Esophagus muscularis mucosa (tissue), 4 donors: ENCODE measurements around the gene PLG. TPM values are rescaled to one million over a fixed set of nuclear protein-coding genes. Genes with fewer than 3 reads are reported as not detected.
"Not testable (repeated sequence)": the region's sequence is repeated elsewhere in the genome, so short reads cannot be mapped to it uniquely, and the experiment has no call there.

ENCODE experiments used
- DNase-seq: peaks from one replicate; pipeline ENCODE4 v3.0.0-alpha.2; 2017; ENCODE audit errors: extremely low spot score
- H3K27ac ChIP-seq, 4 donors: fragments of 200-600 bp; sonication (generic); replicated peaks in 1 of 4; 1 replicate in 3 of 4; 2 replicates in 1 of 4; pipeline ENCODE4 v1.5.1; 2016 to 2019; ENCODE audit warnings: mild to moderate bottlenecking in 1 of 4
- H3K27me3 ChIP-seq, 4 donors: fragments of 200-600 bp; sonication (generic); one replicate each; pipeline versions ENCODE4 v1.5.1 to v1.6.0; 2016 to 2019
- H3K36me3 ChIP-seq, 4 donors: fragments of 200-600 bp; sonication (generic); one replicate each; pipeline ENCODE4 v1.5.1; 2016 to 2019
- H3K4me1 ChIP-seq, 4 donors: fragments of 200-600 bp; sonication (generic); one replicate each; pipeline ENCODE4 v1.5.1; 2016 to 2019
- H3K4me3 ChIP-seq, 4 donors: fragments of 200-600 bp; sonication (generic); 1 replicate in 2 of 4; 2 replicates in 2 of 4; pipeline ENCODE4 v1.5.1; 2016 to 2019; ENCODE audit warnings: mild to moderate bottlenecking in 4 of 4, moderate library complexity in 1 of 4
- H3K9me3 ChIP-seq, 4 donors: fragments of 200-600 bp; sonication (generic); 1 replicate in 3 of 4; 2 replicates in 1 of 4; pipeline ENCODE4 v1.5.1; 2016 to 2019
- EP300 ChIP-seq: sonication (generic); formaldehyde crosslinking; IDR thresholded peaks from one replicate; pipeline ENCODE4 v1.6.1; 2017; ENCODE audit warnings: antibody characterized with exemption
- POLR2A ChIP-seq: fragments of 450-650 bp; IDR thresholded peaks from one replicate; pipeline ENCODE4 v1.6.1; 2017; ENCODE audit warnings: antibody characterized with exemption, moderate library complexity, mild to moderate bottlenecking, low read depth
- POLR2AphosphoS5 ChIP-seq, 2 donors: sonication (generic); formaldehyde crosslinking; IDR thresholded peaks; one replicate each; pipeline ENCODE4 v1.6.1; 2017; ENCODE audit warnings: antibody characterized with exemption in 2 of 2
- WGBS: methylation state at CpG from one replicate; pipeline ENCODE4 v1.1.5; 2018; 5-methylcytosine and 5-hydroxymethylcytosine counted together
- intact Hi-C: fragments of 100-400 bp; cut with DNase I; formaldehyde crosslinking; loops from one replicate; pipeline ENCODE4 v1.15.1; 2023
- total RNA-seq, 4 donors: library from RNA; depleted of rRNA; stranded (reverse); fragments of >200 nt; gene quantifications; one replicate each; pipeline versions ENCODE4 v1.1.0 to v1.2.1, GENCODE V29; 2016
- TF ChIP-seq, protein P1 (sequence below), 3 experiments: fragments of 200-600 bp in 2 of 3; fragments of 450-650 bp in 1 of 3; sonication (generic) in 2 of 3; IDR thresholded peaks; one replicate each; pipeline ENCODE4 v1.5.1; 2017 to 2019; ENCODE audit warnings: antibody characterized with exemption in 3 of 3, mild to moderate bottlenecking in 2 of 3, moderate library complexity in 1 of 3

PLG gene
- total RNA-seq = not detected

- H3K9me3 ChIP-seq, H3K4me3 ChIP-seq, H3K27ac ChIP-seq, H3K4me1 ChIP-seq, intact Hi-C loops, H3K36me3 ChIP-seq, H3K27me3 ChIP-seq, DNase-seq: not testable (repeated sequence)
- WGBS = 89% methylated on average over 6 of the region's 6 CpGs
Observed at GRCh38 chr6:160701918-160702680, at the start of gene PLG. TSS of gene PLG (plus strand) at chr6:160702244. CDS start at chr6:160702305, 61 bp downstream.

- no peak overlapping the region for H3K27ac ChIP-seq
- WGBS = 86% methylated on average over 6 of the region's 6 CpGs
- no peaks in the 10 kb centered on the region for H3K4me1 ChIP-seq
- TF ChIP-seq POLR2A (no peak), EP300 (no peak), POLR2AphosphoS5 (IDR thresholded peaks at IDR 0.05) (no peak)
- TF ChIP-seq, protein P1, sequence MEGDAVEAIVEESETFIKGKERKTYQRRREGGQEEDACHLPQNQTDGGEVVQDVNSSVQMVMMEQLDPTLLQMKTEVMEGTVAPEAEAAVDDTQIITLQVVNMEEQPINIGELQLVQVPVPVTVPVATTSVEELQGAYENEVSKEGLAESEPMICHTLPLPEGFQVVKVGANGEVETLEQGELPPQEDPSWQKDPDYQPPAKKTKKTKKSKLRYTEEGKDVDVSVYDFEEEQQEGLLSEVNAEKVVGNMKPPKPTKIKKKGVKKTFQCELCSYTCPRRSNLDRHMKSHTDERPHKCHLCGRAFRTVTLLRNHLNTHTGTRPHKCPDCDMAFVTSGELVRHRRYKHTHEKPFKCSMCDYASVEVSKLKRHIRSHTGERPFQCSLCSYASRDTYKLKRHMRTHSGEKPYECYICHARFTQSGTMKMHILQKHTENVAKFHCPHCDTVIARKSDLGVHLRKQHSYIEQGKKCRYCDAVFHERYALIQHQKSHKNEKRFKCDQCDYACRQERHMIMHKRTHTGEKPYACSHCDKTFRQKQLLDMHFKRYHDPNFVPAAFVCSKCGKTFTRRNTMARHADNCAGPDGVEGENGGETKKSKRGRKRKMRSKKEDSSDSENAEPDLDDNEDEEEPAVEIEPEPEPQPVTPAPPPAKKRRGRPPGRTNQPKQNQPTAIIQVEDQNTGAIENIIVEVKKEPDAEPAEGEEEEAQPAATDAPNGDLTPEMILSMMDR (IDR thresholded peaks at IDR 0.05) = no peak
- intact Hi-C loops = no loop called here
- peaks cover 0 to 23% (median 14%) of the 10 kb centered on the region in 4 donors for H3K9me3 ChIP-seq
- H3K27me3 ChIP-seq = no peaks in the 10 kb centered on the region
- peak; percentile 77 for DNase-seq
- H3K4me3 ChIP-seq = no peak overlapping the region
- no peaks in the 10 kb centered on the region for H3K36me3 ChIP-seq
Observed at GRCh38 chr6:160659562-160659961, 42.5 kb upstream of the PLG start.

DNA sequence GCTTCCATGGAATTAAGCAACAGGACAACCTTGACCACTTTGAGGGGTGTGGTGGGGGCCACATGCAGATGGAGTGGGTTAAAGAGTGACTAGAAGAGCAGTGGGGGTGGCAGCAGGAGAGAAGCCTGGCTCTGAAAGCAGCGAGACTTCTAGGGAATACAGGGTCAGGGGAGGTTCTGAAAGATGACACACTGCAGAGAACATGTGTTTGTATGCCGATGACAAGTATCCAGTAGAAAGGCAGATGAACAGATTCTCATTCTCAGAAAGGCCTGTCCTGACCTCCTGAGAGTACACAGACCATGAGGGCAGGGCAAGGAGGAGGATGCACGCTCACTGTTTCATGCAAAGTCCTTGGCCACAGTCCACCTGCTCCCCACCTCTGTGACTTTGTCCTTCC is 40.8 kb upstream of the PLG start:
- H3K36me3 ChIP-seq = no peaks in the 10 kb centered on the region
- H3K27me3 ChIP-seq = peaks cover 0 to 5% (median 0%) of the 10 kb centered on the region in 4 donors
- H3K4me1 ChIP-seq = no peaks in the 10 kb centered on the region
- TF ChIP-seq POLR2A (no peak), EP300 (no peak), POLR2AphosphoS5 (IDR thresholded peaks at IDR 0.05) (no peak)
- TF ChIP-seq, protein P1 (IDR thresholded peaks at IDR 0.05) = no peak
- intact Hi-C loops = no loop called here
- 73% methylated on average over 3 of the region's 3 CpGs for WGBS
- H3K9me3 ChIP-seq = peaks cover 0 to 19% (median 12%) of the 10 kb centered on the region in 4 donors
- H3K27ac ChIP-seq = no peak overlapping the region
- no peak overlapping the region for H3K4me3 ChIP-seq
- peak; percentile 74 for DNase-seq

GRCh38 chr6:160662429-160662828 is 39.6 kb upstream of the PLG start:
- WGBS = 29% methylated on average over 3 of the region's 3 CpGs
- H3K4me1 ChIP-seq = no peaks in the 10 kb centered on the region
- TF ChIP-seq POLR2AphosphoS5 (IDR thresholded peaks at IDR 0.05) (no peak), POLR2A (no peak), EP300 (no peak)
- TF ChIP-seq, protein P1 (IDR thresholded peaks at IDR 0.05) = no peak
- peaks cover 0 to 6% (median 4%) of the 10 kb centered on the region in 4 donors for H3K9me3 ChIP-seq
- H3K27ac ChIP-seq = no peak overlapping the region
- intact Hi-C loops = no loop called here
- H3K4me3 ChIP-seq = no peak overlapping the region
- no peaks in the 10 kb centered on the region for H3K36me3 ChIP-seq
- DNase-seq = peak; percentile 31
- H3K27me3 ChIP-seq = peaks cover 0 to 5% (median 0%) of the 10 kb centered on the region in 4 donors

GRCh38 chr6:160662842-160663241 is 39.2 kb upstream of the PLG start:
- Histone ChIP-seq H3K4me1 (no peaks in the 10 kb centered on the region), H3K4me3 (no peak overlapping the region), H3K36me3 (no peaks in the 10 kb centered on the region), H3K27ac (no peak overlapping the region), H3K27me3 (peaks cover 0 to 5% (median 0%) of the 10 kb centered on the region in 4 donors), H3K9me3 (peaks cover 0 to 2% (median under 1%) of the 10 kb centered on the region in 4 donors)
- DNase-seq = peak; percentile 84
- intact Hi-C loops = no loop called here
- WGBS = 59% methylated on average over 2 of the region's 2 CpGs
- no peak for TF ChIP-seq POLR2A
- TF ChIP-seq POLR2AphosphoS5 (IDR thresholded peaks at IDR 0.05) = no peak
- no peak for TF ChIP-seq EP300
- TF ChIP-seq, protein P1 (IDR thresholded peaks at IDR 0.05) = no peak

DNA sequence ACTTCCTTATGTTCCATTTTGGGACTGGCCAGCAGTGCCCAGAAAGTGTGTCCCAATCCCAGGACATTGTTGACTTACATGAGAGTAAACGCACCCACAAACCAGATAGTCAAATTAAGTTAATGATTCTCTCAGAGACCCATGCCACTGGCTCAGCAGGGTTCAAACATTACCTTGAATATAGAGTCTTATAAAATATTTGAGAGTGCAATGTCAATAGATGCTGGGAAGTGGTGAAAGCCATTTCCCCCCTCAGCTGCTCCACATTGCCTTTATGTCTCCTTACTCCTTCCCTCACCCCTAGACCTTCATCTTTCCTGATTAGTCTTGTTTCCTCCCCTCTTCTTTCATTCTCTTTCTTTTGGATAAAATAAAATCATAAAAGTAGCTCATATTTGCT is 37.8 kb upstream of the PLG start, which contains the start of gene LPA:
Gene LPA, minus strand, starts transcription at position 78 of the 400 bp plus-strand sequence. Its CDS starts 61 bp downstream, at position 17.
- H3K27me3 ChIP-seq, H3K27ac ChIP-seq, H3K36me3 ChIP-seq, intact Hi-C loops, H3K9me3 ChIP-seq, H3K4me3 ChIP-seq, H3K4me1 ChIP-seq: not testable (repeated sequence)
- peak; percentile 31 for DNase-seq
- 92% methylated on average over 1 of the region's 1 CpG for WGBS
